Liver (tissue), 9 donors: ENCODE results near the gene OGG1. TPM values are rescaled to one million over a fixed set of nuclear protein-coding genes. Genes with fewer than 3 reads are reported as not detected.

Experiments
- DNase-seq: peaks from one replicate; pipeline ENCODE4 v3.0.0-alpha.2; 2017; ENCODE audit warnings: low spot score
- H3K27ac ChIP-seq, 2 donors: one replicate each; pipeline ENCODE4 v1.7.0; 2013; ENCODE audit warnings: inconsistent platforms in 2 of 2, low read length in 2 of 2, control low read depth in 1 of 2, low read depth in 1 of 2, mild to moderate bottlenecking in 1 of 2
- H3K27me3 ChIP-seq, 4 donors: one replicate each; pipeline versions ENCODE4 v1.6.1 to v1.7.0; 2013; ENCODE audit warnings: low read length in 3 of 4, inconsistent platforms in 1 of 4, mild to moderate bottlenecking in 1 of 4, moderate library complexity in 1 of 4; ENCODE audit not compliant: control insufficient read depth in 4 of 4, insufficient read depth in 4 of 4
- H3K36me3 ChIP-seq, 4 donors: one replicate each; pipeline versions ENCODE4 v1.6.1 to v1.7.0; 2013; ENCODE audit warnings: low read length in 3 of 4, mild to moderate bottlenecking in 3 of 4, low read depth in 1 of 4, moderate library complexity in 1 of 4; ENCODE audit not compliant: control insufficient read depth in 4 of 4, insufficient read depth in 3 of 4
- H3K4me1 ChIP-seq, 4 donors: one replicate each; pipeline versions ENCODE4 v1.6.1 to v1.7.0; 2013; ENCODE audit warnings: low read length in 3 of 4, mild to moderate bottlenecking in 3 of 4, moderate library complexity in 1 of 4; ENCODE audit not compliant: control insufficient read depth in 4 of 4, insufficient read depth in 4 of 4
- H3K4me3 ChIP-seq, 3 donors: one replicate each; pipeline versions ENCODE4 v1.6.1 to v1.7.0; 2013; ENCODE audit warnings: low read length in 3 of 3, control low read depth in 1 of 3, low read depth in 1 of 3, mild to moderate bottlenecking in 1 of 3
- H3K9ac ChIP-seq, 2 donors: one replicate each; pipeline ENCODE4 v1.7.0; 2013; ENCODE audit warnings: low read length in 2 of 2, mild to moderate bottlenecking in 2 of 2, moderate library complexity in 2 of 2, control low read depth in 1 of 2, low read depth in 1 of 2
- H3K9me3 ChIP-seq, 4 donors: one replicate each; pipeline versions ENCODE4 v1.6.1 to v1.7.0; 2013; ENCODE audit warnings: low read length in 3 of 4; ENCODE audit not compliant: control insufficient read depth in 4 of 4
- EGR1 ChIP-seq, 2 donors: IDR thresholded peaks; 2 replicates each; pipeline ENCODE4 v1.6.1; 2016 to 2018; ENCODE audit warnings: antibody characterized with exemption in 2 of 2, low read depth in 2 of 2
- FOXA1 ChIP-seq: IDR thresholded peaks from 2 replicates; pipeline ENCODE4 v1.6.1; 2016; ENCODE audit warnings: antibody characterized with exemption
- FOXA2 ChIP-seq: IDR thresholded peaks from 2 replicates; pipeline ENCODE4 v1.6.1; 2016; ENCODE audit warnings: antibody characterized with exemption
- GABPA ChIP-seq, 2 donors: IDR thresholded peaks in 1 of 2; conservative IDR thresholded peaks in 1 of 2; 2 replicates each; pipeline ENCODE4 v1.6.1; 2016; ENCODE audit warnings: antibody characterized with exemption in 2 of 2, mild to moderate bottlenecking in 1 of 2, moderate library complexity in 1 of 2
- HNF4A ChIP-seq, 2 donors: conservative IDR thresholded peaks; 2 replicates each; pipeline ENCODE4 v1.6.1; 2016; ENCODE audit warnings: antibody characterized with exemption in 2 of 2, mild to moderate bottlenecking in 2 of 2
- HNF4G ChIP-seq: IDR thresholded peaks from 2 replicates; pipeline ENCODE4 v1.6.1; 2016; ENCODE audit warnings: antibody characterized with exemption
- JUND ChIP-seq, 2 donors: IDR thresholded peaks; 2 replicates each; pipeline ENCODE4 v1.6.1; 2016; ENCODE audit warnings: antibody characterized with exemption in 2 of 2
- NR2F2 ChIP-seq: IDR thresholded peaks from 2 replicates; pipeline ENCODE4 v1.6.1; 2016; ENCODE audit warnings: antibody characterized with exemption
- RAD21 ChIP-seq, 2 donors: IDR thresholded peaks; 2 replicates each; pipeline ENCODE4 v1.6.1; 2016; ENCODE audit warnings: antibody characterized with exemption in 2 of 2, mild to moderate bottlenecking in 2 of 2
- SP1 ChIP-seq: IDR thresholded peaks from 2 replicates; pipeline ENCODE4 v1.6.1; 2018; ENCODE audit warnings: antibody characterized with exemption, mild to moderate bottlenecking
- YY1 ChIP-seq: IDR thresholded peaks from 2 replicates; pipeline ENCODE4 v1.6.1; 2016; ENCODE audit warnings: antibody characterized with exemption, mild to moderate bottlenecking
- WGBS: extraction: QIAGEN DNeasy Blood & Tissue Kit; methylation state at CpG from one replicate; pipeline ENCODE4 v1.1.7; 2013; 5-methylcytosine and 5-hydroxymethylcytosine counted together
- polyA plus RNA-seq, 2 donors: library from polyadenylated mRNA; stranded (reverse) in 1 of 2; unstranded in 1 of 2; fragments of 200-250 nt in 1 of 2; fragments of >200 nt in 1 of 2; fragmentation: Nextera tagmentation in 1 of 2; extraction: Ambion mirVana in 1 of 2; gene quantifications; one replicate each; pipeline versions ENCODE4 v1.2.1 to v1.2.3, GENCODE V29; 2013 to 2015
- total RNA-seq, 2 donors: library from RNA; depleted of rRNA; stranded (reverse); fragments of >200 nt; gene quantifications; one replicate each; pipeline ENCODE4 v1.2.3, GENCODE V29; 2014
- TF ChIP-seq, protein P1 (sequence below): IDR thresholded peaks from 2 replicates; pipeline ENCODE4 v1.6.1; 2016; ENCODE audit warnings: antibody characterized with exemption, mild to moderate bottlenecking
- TF ChIP-seq, protein P2 (sequence below): IDR thresholded peaks from 2 replicates; pipeline ENCODE4 v1.6.1; 2016; ENCODE audit warnings: antibody characterized with exemption
- TF ChIP-seq, protein P3 (sequence below): IDR thresholded peaks from 2 replicates; pipeline ENCODE4 v1.6.1; 2016; ENCODE audit warnings: antibody characterized with exemption
- TF ChIP-seq, protein P4 (sequence below): IDR thresholded peaks from 2 replicates; pipeline ENCODE4 v1.6.1; 2016; ENCODE audit warnings: antibody characterized with exemption
- donor health status: healthy.
- donor health status: healthy.
- donor health status: healthy.
- donor health status: healthy.
- donor health status: healthy.

The OGG1 gene
- total and polyA plus RNA-seq, 4 donors, result 8.9 to 19.8 (median 10.0) TPM

DNA sequence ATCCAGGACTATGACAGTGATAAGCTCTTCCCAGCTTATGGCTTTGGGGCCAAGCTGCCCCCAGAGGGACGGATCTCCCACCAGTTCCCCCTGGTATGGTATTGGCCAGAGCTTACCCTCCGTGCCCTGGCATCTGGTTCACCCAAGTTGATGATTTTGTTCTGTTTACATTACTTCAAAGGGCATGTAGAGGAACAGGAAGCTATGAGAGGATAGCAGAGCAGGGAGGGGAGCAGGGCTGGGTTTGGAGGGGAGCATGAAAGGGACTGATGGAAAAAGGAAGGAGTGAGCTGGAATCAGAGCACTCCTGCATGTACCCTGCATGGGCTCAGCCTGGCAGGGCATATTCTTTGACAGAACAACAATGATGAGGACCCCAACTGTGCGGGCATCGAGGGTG lies 31.6 kb upstream of the OGG1 start (continued):
- no peak for TF ChIP-seq HNF4A (conservative IDR thresholded peaks at IDR 0.05)
- TF ChIP-seq FOXA2, result no peak
- no peak for TF ChIP-seq FOXA1

DNA sequence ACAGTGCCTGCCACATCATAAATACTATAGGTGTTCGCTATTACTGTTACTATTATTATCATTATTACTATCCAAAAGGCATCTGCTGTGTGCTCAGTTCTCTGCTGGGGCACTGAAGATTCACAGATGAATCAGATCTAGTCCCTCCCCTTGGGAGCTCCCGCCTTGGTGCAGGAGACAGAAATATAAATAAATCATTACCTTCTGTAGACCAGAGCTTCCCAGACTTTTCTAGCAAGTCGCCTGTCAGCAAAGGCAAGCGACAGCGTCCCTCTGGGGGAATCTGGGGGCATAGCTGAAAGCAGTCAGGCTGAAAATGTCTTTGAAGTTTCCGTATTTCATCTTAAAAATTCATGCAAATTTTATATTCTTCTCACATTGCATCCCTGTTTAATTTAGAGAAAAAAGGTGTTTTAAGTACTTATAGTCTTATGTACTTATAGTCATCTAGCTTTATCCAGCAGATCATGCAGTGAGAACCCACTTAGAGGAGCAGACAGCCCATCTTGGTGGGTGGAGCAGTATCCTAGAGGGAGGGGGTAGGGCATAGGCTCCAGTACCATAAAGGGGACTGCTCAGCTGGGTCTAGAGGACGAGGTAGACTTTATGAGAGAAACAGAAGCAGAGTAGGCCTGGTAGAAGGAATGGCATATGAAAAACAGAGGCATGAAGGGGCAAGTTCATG lies 28.6 kb upstream of the OGG1 start:
- Histone ChIP-seq H3K27me3 (no peaks in the 10 kb centered on the region), H3K4me3 (no peak overlapping the region), H3K9me3 (no peaks in the 10 kb centered on the region), H3K27ac (no peak overlapping the region), H3K4me1 (no peaks in the 10 kb centered on the region), H3K9ac (no peak overlapping the region), H3K36me3 (no peaks in the 10 kb centered on the region)
- TF ChIP-seq SP1 (no peak), JUND (IDR thresholded peaks at IDR 0.05) (no peak), HNF4G (no peak), NR2F2 (no peak), FOXA1 (no peak), EGR1 (IDR thresholded peaks at IDR 0.05; ENCODE audit: low read depth in 2 of 2) (no peak), RAD21 (IDR thresholded peaks at IDR 0.05) (no peak), HNF4A (conservative IDR thresholded peaks at IDR 0.05) (no peak)
- TF ChIP-seq, protein P1, sequence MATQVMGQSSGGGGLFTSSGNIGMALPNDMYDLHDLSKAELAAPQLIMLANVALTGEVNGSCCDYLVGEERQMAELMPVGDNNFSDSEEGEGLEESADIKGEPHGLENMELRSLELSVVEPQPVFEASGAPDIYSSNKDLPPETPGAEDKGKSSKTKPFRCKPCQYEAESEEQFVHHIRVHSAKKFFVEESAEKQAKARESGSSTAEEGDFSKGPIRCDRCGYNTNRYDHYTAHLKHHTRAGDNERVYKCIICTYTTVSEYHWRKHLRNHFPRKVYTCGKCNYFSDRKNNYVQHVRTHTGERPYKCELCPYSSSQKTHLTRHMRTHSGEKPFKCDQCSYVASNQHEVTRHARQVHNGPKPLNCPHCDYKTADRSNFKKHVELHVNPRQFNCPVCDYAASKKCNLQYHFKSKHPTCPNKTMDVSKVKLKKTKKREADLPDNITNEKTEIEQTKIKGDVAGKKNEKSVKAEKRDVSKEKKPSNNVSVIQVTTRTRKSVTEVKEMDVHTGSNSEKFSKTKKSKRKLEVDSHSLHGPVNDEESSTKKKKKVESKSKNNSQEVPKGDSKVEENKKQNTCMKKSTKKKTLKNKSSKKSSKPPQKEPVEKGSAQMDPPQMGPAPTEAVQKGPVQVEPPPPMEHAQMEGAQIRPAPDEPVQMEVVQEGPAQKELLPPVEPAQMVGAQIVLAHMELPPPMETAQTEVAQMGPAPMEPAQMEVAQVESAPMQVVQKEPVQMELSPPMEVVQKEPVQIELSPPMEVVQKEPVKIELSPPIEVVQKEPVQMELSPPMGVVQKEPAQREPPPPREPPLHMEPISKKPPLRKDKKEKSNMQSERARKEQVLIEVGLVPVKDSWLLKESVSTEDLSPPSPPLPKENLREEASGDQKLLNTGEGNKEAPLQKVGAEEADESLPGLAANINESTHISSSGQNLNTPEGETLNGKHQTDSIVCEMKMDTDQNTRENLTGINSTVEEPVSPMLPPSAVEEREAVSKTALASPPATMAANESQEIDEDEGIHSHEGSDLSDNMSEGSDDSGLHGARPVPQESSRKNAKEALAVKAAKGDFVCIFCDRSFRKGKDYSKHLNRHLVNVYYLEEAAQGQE, result no peak
- TF ChIP-seq, protein P2, sequence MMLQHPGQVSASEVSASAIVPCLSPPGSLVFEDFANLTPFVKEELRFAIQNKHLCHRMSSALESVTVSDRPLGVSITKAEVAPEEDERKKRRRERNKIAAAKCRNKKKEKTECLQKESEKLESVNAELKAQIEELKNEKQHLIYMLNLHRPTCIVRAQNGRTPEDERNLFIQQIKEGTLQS, result no peak
- TF ChIP-seq, protein P3, sequence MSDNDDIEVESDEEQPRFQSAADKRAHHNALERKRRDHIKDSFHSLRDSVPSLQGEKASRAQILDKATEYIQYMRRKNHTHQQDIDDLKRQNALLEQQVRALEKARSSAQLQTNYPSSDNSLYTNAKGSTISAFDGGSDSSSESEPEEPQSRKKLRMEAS, result no peak
- TF ChIP-seq, protein P4, sequence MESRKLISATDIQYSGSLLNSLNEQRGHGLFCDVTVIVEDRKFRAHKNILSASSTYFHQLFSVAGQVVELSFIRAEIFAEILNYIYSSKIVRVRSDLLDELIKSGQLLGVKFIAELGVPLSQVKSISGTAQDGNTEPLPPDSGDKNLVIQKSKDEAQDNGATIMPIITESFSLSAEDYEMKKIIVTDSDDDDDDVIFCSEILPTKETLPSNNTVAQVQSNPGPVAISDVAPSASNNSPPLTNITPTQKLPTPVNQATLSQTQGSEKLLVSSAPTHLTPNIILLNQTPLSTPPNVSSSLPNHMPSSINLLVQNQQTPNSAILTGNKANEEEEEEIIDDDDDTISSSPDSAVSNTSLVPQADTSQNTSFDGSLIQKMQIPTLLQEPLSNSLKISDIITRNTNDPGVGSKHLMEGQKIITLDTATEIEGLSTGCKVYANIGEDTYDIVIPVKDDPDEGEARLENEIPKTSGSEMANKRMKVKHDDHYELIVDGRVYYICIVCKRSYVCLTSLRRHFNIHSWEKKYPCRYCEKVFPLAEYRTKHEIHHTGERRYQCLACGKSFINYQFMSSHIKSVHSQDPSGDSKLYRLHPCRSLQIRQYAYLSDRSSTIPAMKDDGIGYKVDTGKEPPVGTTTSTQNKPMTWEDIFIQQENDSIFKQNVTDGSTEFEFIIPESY, result no peak
- no peak for DNase-seq
- 50% methylated on average over 7 of the region's 7 CpGs for WGBS

DNA sequence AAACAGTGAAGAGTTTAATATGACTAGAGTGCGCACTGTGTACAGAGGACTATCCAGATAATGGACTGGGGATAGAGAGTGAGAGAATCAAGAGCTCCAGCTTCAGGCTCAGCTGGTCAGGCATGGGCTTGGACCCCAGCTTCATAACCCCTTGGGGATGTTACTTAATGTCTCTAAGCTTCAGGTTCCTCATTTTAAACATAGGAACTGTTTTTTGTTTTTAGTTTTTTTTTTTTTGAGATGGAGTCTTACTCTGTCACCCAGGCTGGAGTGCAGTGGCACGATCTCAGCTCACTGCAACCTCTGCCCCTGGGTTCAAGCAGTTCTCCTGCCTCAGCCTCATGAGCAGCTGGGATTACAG lies 28.1 kb upstream of the OGG1 start:
- H3K9me3 ChIP-seq, result no peaks in the 10 kb centered on the region
- WGBS, result 75% methylated on average over 2 of the region's 2 CpGs
- no peaks in the 10 kb centered on the region for H3K4me1 ChIP-seq
- H3K27me3 ChIP-seq, result no peaks in the 10 kb centered on the region
- H3K9ac ChIP-seq, result no peak overlapping the region
- no peak overlapping the region for H3K27ac ChIP-seq
- no peak for DNase-seq
- no peak overlapping the region for H3K4me3 ChIP-seq
- H3K36me3 ChIP-seq, result no peaks in the 10 kb centered on the region
- TF ChIP-seq JUND (IDR thresholded peaks at IDR 0.05) (no peak), HNF4G (no peak), YY1 (no peak), EGR1 (IDR thresholded peaks at IDR 0.05; ENCODE audit: low read depth in 2 of 2) (no peak), GABPA (IDR thresholded peaks at IDR 0.05 in 1 of 2, conservative IDR thresholded peaks at IDR 0.05 in 1 of 2) (no peak), HNF4A (conservative IDR thresholded peaks at IDR 0.05) (no peak)
- TF ChIP-seq, protein P1, result no peak
- TF ChIP-seq, protein P4, result no peak
- TF ChIP-seq, protein P3, result no peak
- TF ChIP-seq, protein P2, result no peak
